Right ventricle myocardium superior (tissue), 1 donor: ENCODE measurements around the gene SMPD3. TPM values are rescaled to one million over a fixed set of nuclear protein-coding genes. Genes with fewer than 3 reads are reported as not detected.

Source experiments
- ATAC-seq: fragments of 200-7000 bp; cut with Tn5 transposase; one replicate; pipeline ENCODE4 v1.9.1; 2020; ENCODE audit warnings: mild to moderate bottlenecking; ENCODE audit not compliant: poor library complexity
- DNase-seq: peaks from one replicate; pipeline ENCODE4 v3.0.0-alpha.2; 2020
- intact Hi-C: fragments of 100-400 bp; cut with DNase I; formaldehyde crosslinking; loops from one replicate; pipeline ENCODE4 v1.11.2; 2022
- total RNA-seq: library from RNA; stranded (reverse); fragmentation: NEBNext Ultra II Directional; extraction: Animal tissue kit (Norgen Biotek cat#: 25700); gene quantifications from one replicate; pipeline ENCODE4 v1.2.1, GENCODE V29; 2021
- donor health status: DM: no; HTN: yes; CAD: no; lungs with severe emphysema.

The SMPD3 gene
- total RNA-seq, 1 donor from 2014 or later = 0.13 TPM

DNA sequence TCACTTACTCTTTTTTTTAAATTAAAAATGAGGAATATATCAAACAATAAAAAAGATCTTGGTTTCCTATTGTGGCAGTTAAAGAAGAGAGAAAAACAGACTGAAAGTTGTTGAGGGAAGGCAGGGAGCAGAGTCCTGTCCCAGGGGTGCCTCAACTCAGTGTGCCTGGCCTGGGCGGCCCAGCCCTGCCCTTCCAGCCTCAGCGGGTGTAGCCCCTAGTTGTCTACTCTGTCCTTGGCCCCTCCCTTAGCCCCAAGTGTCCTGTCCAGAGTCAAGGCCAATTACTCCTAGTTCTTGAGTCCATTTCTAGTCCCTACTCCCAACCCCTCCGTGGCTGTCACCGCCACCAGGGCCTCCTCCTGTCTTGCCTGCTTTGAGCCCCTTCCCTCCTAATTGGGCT, 52.5 kb downstream of the SMPD3 start:
- intact Hi-C loops = loop anchor here (10.0 kb wide), 1 partner anchor 119 kb away; no protein-coding TSS in a partner anchor
- ATAC-seq (no peak), DNase-seq (no peak)

GRCh38 chr16:68395167-68395786, 53.0 kb downstream of the SMPD3 start:
- DNase-seq = no peak
- intact Hi-C loops = loop anchor here (10.0 kb wide), 1 partner anchor 120 kb away; no protein-coding TSS in a partner anchor
- ATAC-seq = no peak

DNA sequence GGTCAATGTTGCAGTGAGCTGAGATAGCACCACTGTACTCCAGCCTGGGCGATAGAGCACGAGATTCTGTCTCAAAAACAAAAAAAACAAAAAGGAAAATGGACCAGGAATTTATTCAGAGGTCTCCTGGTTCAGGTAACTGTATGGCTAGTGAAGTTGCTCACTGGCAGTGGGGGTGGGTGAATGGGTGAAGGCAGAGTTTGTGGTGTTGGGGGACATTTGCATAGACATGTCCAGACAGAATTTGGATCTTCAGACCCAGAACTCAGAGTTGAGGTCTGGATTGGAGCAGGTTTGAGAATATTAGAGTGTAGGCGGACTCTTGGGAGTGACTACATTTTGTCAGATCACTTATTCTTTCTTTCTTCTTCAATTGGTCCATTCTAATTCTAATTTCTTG, 55.0 kb downstream of the SMPD3 start:
- intact Hi-C loops = loop anchor here (10.0 kb wide), 1 partner anchor 121 kb away; no protein-coding TSS in a partner anchor

GRCh38 chr16:68389750-68390371, 58.4 kb downstream of the SMPD3 start:
- intact Hi-C loops = loop anchor here (10.0 kb wide), 1 partner anchor 125 kb away; no protein-coding TSS in a partner anchor
- ATAC-seq (no peak), DNase-seq (no peak)

More for the DNA sequence above, 55.0 kb downstream of the SMPD3 start:
- DNase-seq (no peak), ATAC-seq (no peak)

- DNase-seq (no peak), ATAC-seq (no peak)
- intact Hi-C loops = no loop called here
These were observed 59.3 kb downstream of the SMPD3 start for GRCh38 chr16:68389006-68389405.

- no peak for DNase-seq
- no peak for ATAC-seq
These were observed 60.2 kb downstream of the SMPD3 start for GRCh38 chr16:68388124-68388523.

DNA sequence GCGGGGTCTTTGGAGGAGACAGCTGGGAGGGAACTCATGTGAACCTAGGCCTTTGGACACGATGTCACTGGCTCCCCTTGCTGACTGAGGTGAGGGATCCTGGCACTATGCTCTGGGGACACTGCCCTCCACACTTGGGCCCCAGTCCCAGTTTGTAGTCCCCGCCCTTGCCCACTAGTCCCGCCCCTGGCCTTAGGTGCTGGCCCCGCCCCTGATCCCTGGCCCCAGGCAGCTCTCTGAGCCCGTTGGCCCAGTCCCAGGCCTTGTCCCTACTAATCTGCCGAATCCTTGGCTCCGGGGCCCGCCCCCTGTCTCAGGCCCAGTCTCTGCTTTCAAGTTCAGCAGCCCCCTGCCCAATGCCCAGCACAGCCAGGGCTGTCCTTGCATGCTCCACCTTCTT, 61.0 kb downstream of the SMPD3 start:
- ATAC-seq (peak; percentile 45), DNase-seq (no peak)
- intact Hi-C loops = no loop called here

More at GRCh38 chr16:68388124-68388523, 60.2 kb downstream of the SMPD3 start:
- intact Hi-C loops = no loop called here

DNA sequence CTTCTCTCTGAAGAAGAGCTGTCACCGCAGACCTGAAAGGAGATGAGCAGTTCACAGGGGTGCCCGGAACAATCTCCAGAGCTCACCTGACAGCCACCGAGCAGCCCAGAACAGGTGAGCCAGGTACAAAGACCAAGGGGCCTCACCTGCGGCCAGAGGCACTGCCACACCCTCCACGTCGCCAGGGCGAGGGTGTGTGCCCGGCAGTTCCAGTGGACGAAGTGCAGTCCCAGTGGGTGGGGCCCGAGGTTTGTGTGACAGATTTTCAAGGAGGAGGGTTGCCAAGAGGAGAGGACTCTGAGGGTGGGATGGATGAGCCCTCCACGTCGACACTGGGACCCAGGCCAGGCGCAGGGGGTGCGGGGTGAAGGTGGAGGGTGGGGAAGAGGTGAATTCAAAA, 61.7 kb downstream of the SMPD3 start:
- DNase-seq = no peak
- peak; percentile 37 for ATAC-seq
- intact Hi-C loops = no loop called here

DNA sequence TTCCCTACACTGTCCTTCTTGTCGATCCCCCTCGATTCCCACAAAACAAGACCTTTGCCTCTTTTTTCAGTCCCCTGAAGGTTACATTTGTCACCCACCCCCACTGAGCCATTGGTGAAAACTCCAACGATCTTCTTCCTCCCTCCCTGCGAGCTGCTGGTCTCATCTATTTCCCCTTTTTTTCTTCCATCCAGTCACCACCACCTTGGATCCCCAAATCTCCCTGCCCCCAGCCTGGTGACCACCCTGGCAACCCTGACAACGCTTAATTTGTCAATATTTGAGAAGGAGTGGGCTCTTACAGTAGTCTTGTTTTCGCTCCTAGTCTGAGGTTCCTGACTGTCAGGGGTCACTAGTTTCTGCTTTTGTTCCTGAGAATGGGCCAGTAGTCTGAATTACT, 62.9 kb downstream of the SMPD3 start:
- intact Hi-C loops = no loop called here
- DNase-seq (no peak), ATAC-seq (no peak)

- DNase-seq (no peak), ATAC-seq (no peak)
- intact Hi-C loops = no loop called here
These were observed 63.8 kb downstream of the SMPD3 start for GRCh38 chr16:68384288-68385161.

DNA sequence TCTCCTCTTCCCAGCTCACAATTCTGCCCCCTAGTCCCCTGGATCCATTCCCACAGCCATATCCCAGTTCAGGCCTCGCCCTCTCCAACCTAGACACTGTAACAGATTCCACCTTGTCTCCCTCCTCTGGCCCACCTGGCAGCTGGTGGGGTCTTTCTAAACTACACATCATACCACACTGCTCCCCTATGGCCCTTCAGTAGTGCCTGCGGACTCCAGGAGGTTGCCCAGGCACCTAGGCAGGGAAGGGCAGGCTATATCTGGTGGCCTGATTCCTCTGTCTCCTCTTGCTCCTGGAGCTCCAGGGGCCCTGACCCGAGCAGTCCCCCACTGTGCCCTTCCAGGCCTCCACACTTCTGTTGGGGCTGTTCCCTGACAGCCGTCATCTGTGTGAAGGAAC, 64.5 kb downstream of the SMPD3 start:
- no peak for ATAC-seq
- intact Hi-C loops = no loop called here

GRCh38 chr16:68382296-68382718, 66.0 kb downstream of the SMPD3 start:
- no peak for DNase-seq
- no peak for ATAC-seq
- intact Hi-C loops = no loop called here

More for the DNA sequence above, 64.5 kb downstream of the SMPD3 start:
- no peak for DNase-seq

GRCh38 chr16:68381363-68381724, 67.0 kb downstream of the SMPD3 start:
- ATAC-seq = no peak
- no peak for DNase-seq
- intact Hi-C loops = no loop called here

DNA sequence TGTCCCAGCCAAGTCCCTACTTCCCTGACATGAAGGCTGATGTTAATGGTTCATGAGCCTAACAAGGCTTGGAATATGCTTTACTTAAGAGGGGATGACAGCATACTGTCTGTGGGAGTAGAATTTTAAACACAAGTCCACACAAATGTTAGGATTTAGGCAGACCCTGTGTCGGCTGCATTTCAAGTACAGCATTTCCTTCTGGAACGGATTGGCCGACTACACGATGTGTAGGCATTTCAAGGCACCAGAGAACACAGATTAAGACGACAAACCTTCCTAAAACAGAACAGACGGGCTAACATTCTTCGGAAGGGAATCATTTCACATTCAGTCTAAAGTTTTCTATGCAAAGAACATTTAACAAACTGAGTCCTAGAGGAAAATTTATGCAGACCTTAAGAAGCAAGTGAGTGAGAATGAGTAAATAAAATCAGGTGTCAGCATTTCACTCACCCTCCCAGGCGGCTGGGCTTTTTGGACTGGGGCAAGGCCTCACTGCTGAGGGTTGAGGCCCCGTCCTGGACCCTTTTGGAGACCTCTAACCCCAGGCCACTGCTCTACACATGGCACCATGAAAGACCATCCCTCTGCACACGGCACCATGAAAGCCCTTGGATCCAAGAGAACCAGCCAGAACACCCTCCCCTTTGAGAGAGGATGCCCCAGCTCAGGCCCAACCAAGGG, 67.5 kb downstream of the SMPD3 start:
- intact Hi-C loops = no loop called here
- ATAC-seq = no peak
- no peak for DNase-seq

DNA sequence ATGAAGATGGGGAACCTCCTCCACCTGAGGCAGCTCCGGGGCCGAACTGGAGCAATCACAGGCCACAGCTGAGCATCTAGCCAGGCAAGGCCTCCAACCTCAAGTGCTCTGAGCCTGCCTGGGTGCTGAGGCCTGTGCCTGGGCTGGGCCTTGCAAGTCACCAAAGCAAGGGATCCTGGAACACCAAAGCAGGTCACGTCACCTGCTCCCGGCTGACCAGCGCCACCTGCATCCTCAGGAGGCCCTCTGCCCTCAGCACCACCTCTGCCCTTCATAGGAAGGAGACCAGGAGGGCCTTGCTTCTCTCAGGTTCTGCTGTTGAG, 68.0 kb downstream of the SMPD3 start:
- intact Hi-C loops = no loop called here
- DNase-seq = no peak
- no peak for ATAC-seq

GRCh38 chr16:68379472-68380347, 68.6 kb downstream of the SMPD3 start:
- DNase-seq (no peak), ATAC-seq (no peak)
- intact Hi-C loops = no loop called here

GRCh38 chr16:68378436-68379415, 69.6 kb downstream of the SMPD3 start:
- DNase-seq (no peak), ATAC-seq (no peak)
- intact Hi-C loops = no loop called here
